AG10803 (cell line): Measurements from ENCODE around the gene BMP15.

Experiments used
- DNase-seq: peaks from one replicate; pipeline ENCODE4 v3.0.0; 2010; ENCODE audit warnings: low read depth
- H3K4me3 ChIP-seq: 2 replicates; pipeline ENCODE4 v1.5.1; 2011; ENCODE audit warnings: mild to moderate bottlenecking, low read length, control low read depth
- CTCF ChIP-seq: conservative IDR thresholded peaks from 2 replicates; pipeline ENCODE4 v1.5.1; 2011; ENCODE audit warnings: mild to moderate bottlenecking, low read length, control low read depth, inconsistent platforms

The BMP15 gene

GRCh38 chrX:50963842-50964241, 53.3 kb downstream of the BMP15 start:
- DNase-seq: no peak
- no peak overlapping the region for H3K4me3 ChIP-seq
- TF ChIP-seq CTCF: no peak
